HG02870 (cell line): ENCODE measurements around the gene STK17A.
"Not testable (repeated sequence)": the region's sequence is repeated elsewhere in the genome, so short reads cannot be mapped to it uniquely, and the experiment has no call there.

Experiments
- ATAC-seq: cut with Tn5 transposase; IDR thresholded peaks from one replicate; pipeline ENCODE4 v1.9.1; 2021; ENCODE audit warnings: mild to moderate bottlenecking, moderate library complexity; ENCODE audit not compliant: unreplicated experiment

The STK17A gene

GRCh38 chr7:43593010-43593409 lies 10.1 kb downstream of the STK17A start:
- no peak for ATAC-seq

GRCh38 chr7:43594020-43594419 lies 11.1 kb downstream of the STK17A start:
- no peak for ATAC-seq

GRCh38 chr7:43596426-43596825 lies 13.5 kb downstream of the STK17A start:
- ATAC-seq: not testable (repeated sequence)

GRCh38 chr7:43600056-43600455 lies 17.1 kb downstream of the STK17A start:
- ATAC-seq: no peak

- ATAC-seq: no peak
Observed at GRCh38 chr7:43602256-43602655, 19.3 kb downstream of the STK17A start.

GRCh38 chr7:43604251-43604650 lies 21.3 kb downstream of the STK17A start:
- ATAC-seq: no peak

GRCh38 chr7:43609097-43609496 lies 26.2 kb downstream of the STK17A start:
- ATAC-seq: no peak

- no peak for ATAC-seq
Observed at GRCh38 chr7:43612128-43612527, 29.2 kb downstream of the STK17A start.

GRCh38 chr7:43612599-43613589 lies 30.0 kb downstream of the STK17A start:
- ATAC-seq: peak; percentile 84

GRCh38 chr7:43615558-43616145 lies 32.7 kb downstream of the STK17A start:
- no peak for ATAC-seq

GRCh38 chr7:43616977-43617376 lies 34.1 kb downstream of the STK17A start:
- ATAC-seq: no peak

GRCh38 chr7:43618073-43618472 lies 35.2 kb downstream of the STK17A start:
- no peak for ATAC-seq

- ATAC-seq: no peak
Observed at GRCh38 chr7:43619213-43620012, 36.5 kb downstream of the STK17A start.

- ATAC-seq: no peak
Observed at GRCh38 chr7:43621729-43622448, 39.0 kb downstream of the STK17A start.

- no peak for ATAC-seq
Observed at GRCh38 chr7:43624156-43624555, 41.2 kb downstream of the STK17A start.

GRCh38 chr7:43625453-43625852 lies 42.5 kb downstream of the STK17A start:
- peak; percentile 44 for ATAC-seq

- no peak for ATAC-seq
Observed at GRCh38 chr7:43625980-43626379, 43.1 kb downstream of the STK17A start.

- no peak for ATAC-seq
Observed at GRCh38 chr7:43626695-43627094, 43.8 kb downstream of the STK17A start.

- not testable (repeated sequence) for ATAC-seq
Observed at GRCh38 chr7:43627798-43628197, 44.9 kb downstream of the STK17A start.

- no peak for ATAC-seq
Observed at GRCh38 chr7:43628431-43628830, 45.5 kb downstream of the STK17A start.

- no peak for ATAC-seq
Observed at GRCh38 chr7:43629857-43630256, 46.9 kb downstream of the STK17A start.
